Measurements from ENCODE around the gene PLCG2. TPM values are rescaled to one million over a fixed set of nuclear protein-coding genes. Genes with fewer than 3 reads are reported as not detected.
A peak's percentile ranks its signal among the peaks of the same experiment; 100 is the strongest.

The PLCG2 gene
- total and polyA plus RNA-seq, 2 experiments from 2014 or later, result 0.39 TPM; not detected in 1

GRCh38 chr16:81888520-81889394 lies 109.7 kb downstream of the PLCG2 start:
- 65 to 67% methylated on average over 16 of the region's 16 CpGs for WGBS, 2 experiments (ENCODE audit: low coverage in 1 of 2, low lambda C conversion rate in 2 of 2, missing lambda C conversion rate in 2 of 2)
- no peaks in the 10 kb centered on the region for H3K9me3 ChIP-seq (ENCODE audit: low read depth)
- no peak overlapping the region for H3K4me2 ChIP-seq (ENCODE audit: unreplicated experiment)
- no peak overlapping the region for H3K9ac ChIP-seq
- peaks cover 4% of the 10 kb centered on the region; the same call in 1 of the 2 replicates for H3K27me3 ChIP-seq (replicated peaks; ENCODE audit: insufficient read depth)
- H2AFZ ChIP-seq, result no peak overlapping the region
- no peaks in the 10 kb centered on the region for H3F3A ChIP-seq (ENCODE audit: insufficient read depth)
- H3K36me3 ChIP-seq (ENCODE audit: low read depth), result no peaks in the 10 kb centered on the region
- TF ChIP-seq EZH2 (IDR thresholded peaks at IDR 0.05; ENCODE audit: insufficient read depth, poor library complexity, severe bottlenecking) (no peak), EZH2phosphoT487 (IDR thresholded peaks at IDR 0.05; ENCODE audit: insufficient read depth, low read depth) (no peak)
- H3K27ac ChIP-seq, result no peak overlapping the region
- in situ Hi-C loops (cut with MboI), result no loop called here
- no peaks in the 10 kb centered on the region for H3K79me2 ChIP-seq (ENCODE audit: insufficient read depth)
- no peaks in the 10 kb centered on the region for H3K4me1 ChIP-seq (ENCODE audit: insufficient read depth)
- H3K9me2 ChIP-seq (ENCODE audit: insufficient read depth), result no peaks in the 10 kb centered on the region
- H4K20me1 ChIP-seq (ENCODE audit: insufficient read depth), result no peaks in the 10 kb centered on the region
- no peak overlapping the region for H3K4me3 ChIP-seq
- DNase-seq, result no peak

GRCh38 chr16:81891736-81892364 lies 112.8 kb downstream of the PLCG2 start:
- no peak overlapping the region for H3K27ac ChIP-seq
- H3K4me3 ChIP-seq, result no peak overlapping the region
- H3K9me3 ChIP-seq (ENCODE audit: low read depth), result no peaks in the 10 kb centered on the region
- H3K27me3 ChIP-seq (replicated peaks; ENCODE audit: insufficient read depth), result peaks cover 4% of the 10 kb centered on the region; the same call in 1 of the 2 replicates
- no peaks in the 10 kb centered on the region for H3K9me2 ChIP-seq (ENCODE audit: insufficient read depth)
- in situ Hi-C loops (cut with MboI), result no loop called here
- no peaks in the 10 kb centered on the region for H3K4me1 ChIP-seq (ENCODE audit: insufficient read depth)
- peak; percentile 9 for DNase-seq
- no peaks in the 10 kb centered on the region for H4K20me1 ChIP-seq (ENCODE audit: insufficient read depth)
- no peaks in the 10 kb centered on the region for H3K36me3 ChIP-seq (ENCODE audit: low read depth)
- H3F3A ChIP-seq (ENCODE audit: insufficient read depth), result no peaks in the 10 kb centered on the region
- no peak for TF ChIP-seq EZH2phosphoT487 (IDR thresholded peaks at IDR 0.05; ENCODE audit: insufficient read depth, low read depth)
- no peak for TF ChIP-seq EZH2 (IDR thresholded peaks at IDR 0.05; ENCODE audit: insufficient read depth, poor library complexity, severe bottlenecking)
- no peak overlapping the region for H2AFZ ChIP-seq
- 64 to 79% methylated on average over 6 of the region's 6 CpGs for WGBS, 2 experiments (ENCODE audit: low coverage in 1 of 2, low lambda C conversion rate in 2 of 2, missing lambda C conversion rate in 2 of 2)
- no peak overlapping the region for H3K4me2 ChIP-seq (ENCODE audit: unreplicated experiment)
- H3K79me2 ChIP-seq (ENCODE audit: insufficient read depth), result no peaks in the 10 kb centered on the region
- no peak overlapping the region for H3K9ac ChIP-seq

GRCh38 chr16:81894592-81894991 lies 115.5 kb downstream of the PLCG2 start:
- Histone ChIP-seq H3K27me3 (replicated peaks; ENCODE audit: insufficient read depth) (no peaks in the 10 kb centered on the region), H3K79me2 (ENCODE audit: insufficient read depth) (no peaks in the 10 kb centered on the region), H3F3A (ENCODE audit: insufficient read depth) (no peaks in the 10 kb centered on the region), H3K4me3 (no peak overlapping the region), H2AFZ (no peak overlapping the region), H3K4me2 (ENCODE audit: unreplicated experiment) (no peak overlapping the region), H3K36me3 (ENCODE audit: low read depth) (no peaks in the 10 kb centered on the region), H3K9me2 (ENCODE audit: insufficient read depth) (no peaks in the 10 kb centered on the region), H3K4me1 (ENCODE audit: insufficient read depth) (no peaks in the 10 kb centered on the region), H3K9ac (no peak overlapping the region), H4K20me1 (ENCODE audit: insufficient read depth) (no peaks in the 10 kb centered on the region), H3K9me3 (ENCODE audit: low read depth) (no peaks in the 10 kb centered on the region), H3K27ac (no peak overlapping the region)
- no peak for DNase-seq
- 74 to 84% methylated on average over 10 to 12 of the region's 12 CpGs for WGBS, 2 experiments (ENCODE audit: low coverage in 1 of 2, low lambda C conversion rate in 2 of 2, missing lambda C conversion rate in 2 of 2)
- TF ChIP-seq EZH2 (IDR thresholded peaks at IDR 0.05; ENCODE audit: insufficient read depth, poor library complexity, severe bottlenecking) (no peak), EZH2phosphoT487 (IDR thresholded peaks at IDR 0.05; ENCODE audit: insufficient read depth, low read depth) (no peak)
- in situ Hi-C loops (cut with MboI), result no loop called here

- H3K9me2 ChIP-seq (ENCODE audit: insufficient read depth), result no peaks in the 10 kb centered on the region
- no peak overlapping the region for H3K4me2 ChIP-seq (ENCODE audit: unreplicated experiment)
- no peaks in the 10 kb centered on the region for H3K9me3 ChIP-seq (ENCODE audit: low read depth)
- no peak overlapping the region for H3K4me3 ChIP-seq
- H3K79me2 ChIP-seq (ENCODE audit: insufficient read depth), result no peaks in the 10 kb centered on the region
- H3K4me1 ChIP-seq (ENCODE audit: insufficient read depth), result no peaks in the 10 kb centered on the region
- no peak overlapping the region for H2AFZ ChIP-seq
- H3K27me3 ChIP-seq (replicated peaks; ENCODE audit: insufficient read depth), result no peaks in the 10 kb centered on the region
- in situ Hi-C loops (cut with MboI), result no loop called here
- H3F3A ChIP-seq (ENCODE audit: insufficient read depth), result no peaks in the 10 kb centered on the region
- TF ChIP-seq EZH2phosphoT487 (IDR thresholded peaks at IDR 0.05; ENCODE audit: insufficient read depth, low read depth) (no peak), EZH2 (IDR thresholded peaks at IDR 0.05; ENCODE audit: insufficient read depth, poor library complexity, severe bottlenecking) (no peak)
- no peak for DNase-seq
- no peaks in the 10 kb centered on the region for H4K20me1 ChIP-seq (ENCODE audit: insufficient read depth)
- no peak overlapping the region for H3K27ac ChIP-seq
- 48 to 49% methylated on average over 3 of the region's 3 CpGs for WGBS, 2 experiments (ENCODE audit: low coverage in 1 of 2, low lambda C conversion rate in 2 of 2, missing lambda C conversion rate in 2 of 2)
- no peaks in the 10 kb centered on the region for H3K36me3 ChIP-seq (ENCODE audit: low read depth)
- H3K9ac ChIP-seq, result no peak overlapping the region
Measured at GRCh38 chr16:81896902-81897301, 117.8 kb downstream of the PLCG2 start.

Measured in GM23248 (cell line).